HG03039 (cell line): ENCODE data around the gene RHOT1.
"Not testable (repeated sequence)": the region's sequence is repeated elsewhere in the genome, so short reads cannot be mapped to it uniquely, and the experiment has no call there.

Source experiments
- ATAC-seq: cut with Tn5 transposase; IDR thresholded peaks from one replicate; pipeline ENCODE4 v1.9.1; 2021; ENCODE audit warnings: mild to moderate bottlenecking, moderate library complexity; ENCODE audit not compliant: unreplicated experiment

The RHOT1 gene

DNA sequence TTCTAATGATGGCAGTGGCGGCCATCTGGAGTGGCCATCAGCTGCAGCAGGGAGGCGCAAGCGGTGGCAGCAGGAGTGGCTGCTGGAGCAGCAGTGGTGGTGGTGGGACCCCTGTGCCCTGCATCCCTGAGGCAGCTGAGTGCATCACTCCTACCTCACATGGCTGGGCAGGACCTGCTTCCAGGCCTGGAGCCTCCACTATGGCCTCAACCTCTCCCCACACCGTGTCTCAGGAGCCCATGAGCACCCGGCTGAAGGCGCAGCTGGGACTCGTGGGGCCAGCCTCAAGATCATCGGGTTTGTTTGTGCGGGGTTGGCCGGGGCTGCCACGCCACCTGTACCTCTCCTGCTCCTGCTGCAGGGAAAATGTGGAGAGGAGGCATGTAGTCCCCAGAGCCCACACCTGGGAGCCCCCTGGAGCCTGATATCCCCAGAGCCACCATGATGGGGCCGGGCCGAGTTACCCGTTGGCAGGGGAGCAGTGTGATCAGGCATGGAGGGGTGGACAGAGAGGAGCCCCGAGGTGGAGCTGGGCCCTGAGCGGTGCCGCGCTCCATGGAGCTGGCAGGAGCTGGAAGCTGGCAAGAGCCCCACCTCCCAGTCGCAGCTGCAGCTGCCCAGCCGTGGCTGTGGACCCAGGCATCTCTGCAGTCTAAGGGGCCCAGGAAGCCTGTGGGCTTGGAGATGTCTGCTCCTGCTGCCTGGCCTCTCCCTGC, 16.7 kb downstream of the RHOT1 start:
- ATAC-seq, result no peak

DNA sequence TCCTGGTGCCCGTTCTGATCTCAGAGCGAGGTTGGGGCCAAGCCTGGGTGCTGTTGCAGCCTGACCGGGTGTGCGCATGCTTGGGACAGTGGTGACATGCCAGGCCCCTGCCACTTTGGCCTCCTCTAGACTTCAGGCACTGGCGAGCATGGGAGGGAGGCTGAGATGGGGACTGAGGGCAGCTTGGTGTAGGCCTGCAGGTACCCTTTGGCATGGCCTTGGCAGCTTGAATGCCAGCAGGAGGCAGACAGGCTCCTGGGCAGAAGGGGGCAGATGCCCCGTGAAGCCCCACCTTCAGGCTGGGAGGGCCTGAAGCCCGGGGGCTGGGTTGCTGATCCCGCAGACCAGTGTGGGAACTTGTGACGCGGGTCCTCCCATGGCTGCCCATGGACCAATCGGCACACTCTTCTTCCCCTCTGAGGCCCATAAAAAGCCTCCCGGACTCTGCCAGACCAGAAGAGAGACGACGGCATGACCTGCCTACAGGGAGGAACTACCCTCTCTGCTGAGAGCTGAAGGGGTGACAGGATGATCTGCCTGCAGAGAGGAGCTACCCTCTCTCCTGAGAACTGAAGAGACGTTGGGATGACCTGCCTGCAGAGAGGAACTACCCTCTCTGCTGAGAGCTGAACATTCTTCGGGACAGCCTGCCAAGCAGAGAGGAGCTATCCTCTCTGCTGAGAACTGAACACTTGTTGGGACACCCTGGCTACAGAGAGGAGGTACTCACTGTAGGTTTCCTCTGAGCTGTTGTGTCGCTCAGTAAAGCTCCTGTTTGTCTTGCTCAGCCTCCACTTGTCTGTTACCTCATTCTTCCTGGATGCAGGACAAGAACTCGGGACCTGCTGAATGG, 17.5 kb downstream of the RHOT1 start:
- ATAC-seq, result no peak

DNA sequence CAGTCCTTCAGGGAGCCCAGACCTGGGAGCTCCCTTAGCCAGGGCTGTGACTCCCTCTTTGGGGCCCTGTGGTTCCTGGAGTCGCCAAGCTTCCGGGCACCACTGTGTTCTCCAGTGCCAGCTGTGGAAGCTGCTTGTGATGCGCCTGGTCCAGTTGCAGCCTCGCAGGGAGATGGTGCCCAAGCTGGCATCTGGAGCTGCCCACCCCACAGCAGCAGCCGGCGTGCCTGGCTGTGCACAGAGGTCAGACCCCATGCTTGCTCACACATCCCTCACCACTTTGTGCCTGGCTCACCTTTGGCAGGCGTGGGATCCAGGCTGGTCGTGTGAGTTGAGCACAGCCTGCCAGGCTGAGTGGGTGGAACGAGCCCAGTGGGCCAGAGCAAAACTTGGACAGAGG, 18.2 kb downstream of the RHOT1 start:
- no peak for ATAC-seq

DNA sequence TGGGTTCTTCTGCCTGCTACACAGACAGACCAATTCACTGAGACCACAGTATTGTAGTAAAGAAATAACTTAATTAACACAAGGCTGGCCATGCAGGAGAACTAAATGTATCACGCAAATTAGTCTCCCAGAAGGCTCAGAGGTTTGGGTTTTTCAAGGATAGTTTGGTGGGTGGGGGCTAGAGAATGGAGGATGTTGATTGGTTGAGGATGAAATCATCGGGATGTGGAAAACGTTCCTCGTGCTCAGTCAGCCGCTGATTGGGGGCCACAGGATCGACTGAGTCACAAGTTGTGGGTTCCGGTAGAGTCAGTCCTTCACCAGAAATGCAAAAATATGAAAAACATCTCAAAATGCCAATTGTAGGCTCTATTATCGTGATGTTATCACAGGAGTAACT, 18.7 kb downstream of the RHOT1 start:
- ATAC-seq, result no peak

DNA sequence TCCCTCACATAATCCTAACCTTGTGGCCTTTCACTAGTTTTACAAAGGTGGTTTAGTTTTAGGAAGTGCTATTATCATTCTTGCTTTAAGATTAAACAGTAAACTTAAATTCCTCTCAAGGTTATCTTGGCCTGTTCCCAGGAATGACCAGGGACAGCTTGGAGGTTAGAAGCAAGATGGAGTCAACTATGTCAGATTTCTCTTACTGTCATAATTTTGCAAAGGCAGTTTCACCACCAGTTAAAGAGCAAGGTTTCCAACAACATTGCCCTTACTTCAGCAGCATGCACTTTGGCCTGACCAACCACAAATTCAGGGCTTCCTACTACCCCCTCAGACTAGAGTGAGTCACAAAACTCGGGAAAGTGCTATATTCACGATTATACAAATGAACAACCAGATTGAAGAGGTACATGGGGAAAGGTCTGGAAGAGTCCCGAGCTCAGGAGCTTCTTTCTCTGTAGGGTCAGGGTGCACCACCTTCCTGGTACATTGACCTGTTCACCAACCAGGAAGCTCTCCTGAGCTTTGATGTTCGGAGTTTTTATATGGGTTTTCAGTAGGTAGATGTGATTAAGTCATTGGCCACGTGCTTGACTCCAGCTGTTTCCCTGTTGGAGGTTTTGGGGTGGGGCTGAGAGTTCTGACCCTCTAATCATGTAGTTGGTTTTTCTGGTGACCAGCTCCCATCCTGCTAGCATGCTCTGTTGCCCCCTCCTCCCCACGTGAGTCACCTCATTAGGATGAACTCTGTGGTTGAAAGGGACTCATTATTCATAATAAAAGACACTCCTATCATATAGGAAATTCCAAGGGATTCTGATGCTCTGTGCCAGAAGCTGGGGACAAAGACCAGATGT, 19.4 kb downstream of the RHOT1 start:
- ATAC-seq, result no peak

GRCh38 chr17:32174889-32175288, 32.6 kb downstream of the RHOT1 start:
- no peak for ATAC-seq

DNA sequence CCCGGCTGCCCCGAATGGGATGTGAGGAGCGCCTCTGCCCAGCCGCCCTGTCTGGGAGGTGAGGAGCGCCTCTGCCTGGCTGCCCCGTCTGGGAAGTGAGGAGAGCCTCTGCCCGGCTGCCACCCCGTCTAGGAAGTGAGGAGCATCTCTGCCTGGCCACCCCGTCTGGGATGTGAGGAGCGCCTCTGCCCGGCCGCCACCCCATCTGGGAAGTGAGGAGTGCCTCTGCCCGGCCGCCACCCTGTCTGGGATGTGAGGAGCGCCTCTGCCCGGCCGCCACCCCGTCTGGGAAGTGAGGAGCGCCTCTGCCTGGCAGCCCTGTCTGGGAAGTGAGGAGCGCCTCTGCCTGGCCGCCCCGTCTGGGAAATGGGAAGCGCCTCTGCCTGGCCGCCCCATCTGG, 36.4 kb downstream of the RHOT1 start:
- not testable (repeated sequence) for ATAC-seq

GRCh38 chr17:32179103-32179502, 36.8 kb downstream of the RHOT1 start:
- not testable (repeated sequence) for ATAC-seq

GRCh38 chr17:32179526-32179925, 37.2 kb downstream of the RHOT1 start:
- not testable (repeated sequence) for ATAC-seq

DNA sequence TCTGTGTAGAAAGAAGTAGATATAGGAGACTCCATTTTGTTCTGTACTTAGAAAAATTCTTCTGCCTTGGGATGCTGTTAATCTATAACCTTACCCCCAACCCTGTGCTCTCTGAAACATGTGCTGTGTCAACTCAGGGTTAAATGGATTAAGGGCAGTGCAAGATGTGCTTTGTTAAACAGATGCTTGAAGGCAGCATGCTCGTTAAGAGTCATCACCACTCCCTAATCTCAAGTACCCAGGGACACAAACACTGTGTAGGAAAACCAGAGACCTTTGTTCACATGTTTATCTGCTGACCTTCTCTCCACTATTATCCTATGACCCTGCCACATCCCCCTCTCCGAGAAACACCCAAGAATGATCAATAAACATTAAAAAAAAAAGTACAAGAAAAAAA, 38.0 kb downstream of the RHOT1 start:
- not testable (repeated sequence) for ATAC-seq

- ATAC-seq, result no peak
Observed at GRCh38 chr17:32185875-32186274, 43.6 kb downstream of the RHOT1 start.

DNA sequence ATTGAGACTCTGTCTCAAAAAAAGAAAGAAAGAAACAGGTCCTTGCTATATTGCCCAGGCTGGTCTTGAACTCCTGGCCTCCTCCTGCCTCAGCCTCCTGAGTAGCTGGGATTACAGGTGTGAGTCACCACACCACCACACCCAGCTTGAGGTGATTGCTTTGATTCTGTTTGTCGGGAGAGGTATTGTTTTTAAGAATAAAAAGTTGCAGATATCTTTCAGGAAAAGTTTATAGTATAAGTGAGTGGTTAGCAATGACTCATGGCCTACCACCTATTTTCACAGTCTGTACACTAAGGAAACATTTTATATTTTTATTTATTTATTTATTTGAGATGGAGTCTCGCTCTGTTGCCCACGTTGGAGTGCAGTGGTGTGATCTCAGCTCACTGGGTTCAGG, 45.0 kb downstream of the RHOT1 start:
- ATAC-seq, result no peak

DNA sequence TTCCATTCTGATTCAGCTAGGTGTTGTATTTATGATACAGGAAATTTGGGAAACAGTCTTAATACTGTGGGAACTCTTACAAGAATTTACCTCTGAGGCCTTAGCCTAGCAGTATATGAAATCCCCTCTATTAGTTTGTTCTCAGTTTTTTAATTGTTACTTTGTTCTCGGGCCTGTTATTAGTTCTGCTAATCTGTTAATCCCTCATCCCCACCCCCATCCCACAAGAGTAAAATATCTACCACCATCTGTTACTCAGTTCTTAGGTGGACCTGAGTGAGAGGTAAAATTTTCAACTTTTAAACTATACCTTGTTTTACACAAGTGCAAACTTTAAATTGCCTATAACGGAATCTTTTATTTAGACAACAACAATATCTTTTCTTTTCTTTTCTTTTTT, 47.0 kb downstream of the RHOT1 start:
- no peak for ATAC-seq

DNA sequence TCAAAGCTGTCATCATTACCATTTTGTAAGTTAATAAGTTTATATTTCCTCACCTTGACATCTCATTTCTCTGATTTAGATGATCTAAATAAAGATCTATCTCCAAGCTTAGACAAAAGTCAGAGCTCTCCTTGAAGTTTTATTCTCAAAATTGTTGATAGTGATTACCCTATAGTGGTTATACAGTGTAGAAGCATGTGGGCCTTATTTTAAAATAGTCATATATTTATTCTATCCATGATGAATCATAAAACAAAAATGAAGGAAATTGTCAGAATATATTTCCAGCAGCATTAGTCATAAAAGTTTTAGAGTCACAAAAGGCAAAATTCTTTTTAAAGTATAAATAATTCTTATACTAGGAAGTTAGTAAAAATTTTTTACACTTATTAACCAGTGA, 49.0 kb downstream of the RHOT1 start:
- ATAC-seq, result no peak

DNA sequence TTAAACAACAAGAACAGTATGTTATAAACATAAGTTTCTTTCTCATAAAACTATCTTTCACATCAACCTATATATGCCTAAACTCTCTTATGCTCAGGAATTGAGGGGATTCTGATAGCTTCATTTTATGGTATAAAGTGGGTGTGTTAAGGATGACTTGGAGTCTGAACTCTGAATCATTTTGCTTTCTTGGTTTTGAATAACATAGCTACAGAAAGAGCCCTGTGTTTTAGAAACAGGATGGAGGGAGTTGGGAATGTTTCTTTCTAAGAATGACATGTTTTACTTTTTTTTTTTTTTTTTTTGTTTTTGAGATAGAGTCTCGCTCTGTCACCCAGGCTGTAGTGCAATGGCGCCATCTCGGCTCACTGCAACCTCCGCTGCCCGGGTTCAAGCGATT, 50.1 kb downstream of the RHOT1 start:
- ATAC-seq, result no peak

DNA sequence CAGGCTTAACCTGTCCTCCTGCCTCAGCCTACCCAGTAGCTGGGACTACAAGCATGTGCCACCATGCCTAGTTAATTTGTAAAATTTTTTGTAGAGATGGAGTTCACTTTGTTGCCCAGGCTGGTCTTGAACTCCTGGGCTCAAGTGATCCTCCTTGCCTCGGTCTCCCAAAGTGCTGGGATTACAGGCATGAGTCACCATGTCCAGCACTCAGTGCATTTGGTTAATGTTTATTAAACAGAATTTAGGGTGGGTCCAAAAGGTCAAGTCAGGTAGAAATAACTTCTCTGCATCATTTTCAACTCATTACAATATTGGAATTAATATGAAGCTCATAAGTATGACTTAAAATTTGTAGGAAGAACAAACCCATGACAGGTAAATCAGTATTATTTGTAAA, 55.7 kb downstream of the RHOT1 start:
- ATAC-seq, result no peak

DNA sequence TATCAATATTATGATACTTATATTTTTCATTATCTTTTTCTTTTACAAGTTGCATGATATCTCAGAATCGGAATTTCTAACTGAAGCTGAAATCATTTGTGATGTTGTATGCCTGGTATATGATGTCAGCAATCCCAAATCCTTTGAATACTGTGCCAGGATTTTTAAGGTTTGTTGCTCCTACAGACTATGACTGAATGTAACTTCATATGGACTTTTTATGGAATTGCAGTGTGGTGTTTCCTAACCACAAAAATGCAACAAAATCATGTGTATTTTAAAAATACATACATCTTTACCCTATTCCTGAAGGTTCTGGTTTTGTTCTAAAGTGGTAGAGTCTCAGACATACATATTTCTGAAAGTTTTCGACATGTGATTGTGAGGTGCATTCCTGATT, 64.6 kb downstream of the RHOT1 start:
- ATAC-seq, result no peak

DNA sequence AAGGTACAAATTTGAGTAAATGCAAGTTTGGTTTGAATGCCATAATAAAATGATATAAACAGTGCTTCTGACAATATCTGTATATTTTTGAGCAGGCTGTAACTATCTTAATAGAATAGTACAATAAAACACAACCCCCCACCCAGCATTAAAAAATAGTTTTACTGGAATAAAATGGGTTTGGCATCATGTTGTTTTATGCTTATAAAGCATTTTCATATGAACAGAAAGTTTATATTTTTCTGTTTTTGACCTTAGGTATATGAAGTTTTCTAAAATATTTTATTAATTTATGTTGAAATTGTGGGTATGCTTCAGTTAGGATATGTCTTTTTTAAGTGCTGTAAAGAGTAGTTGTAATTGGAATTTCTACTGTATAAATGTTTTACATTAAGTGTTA, 66.1 kb downstream of the RHOT1 start:
- ATAC-seq, result no peak

GRCh38 chr17:32209608-32210007, 67.3 kb downstream of the RHOT1 start:
- ATAC-seq, result no peak

DNA sequence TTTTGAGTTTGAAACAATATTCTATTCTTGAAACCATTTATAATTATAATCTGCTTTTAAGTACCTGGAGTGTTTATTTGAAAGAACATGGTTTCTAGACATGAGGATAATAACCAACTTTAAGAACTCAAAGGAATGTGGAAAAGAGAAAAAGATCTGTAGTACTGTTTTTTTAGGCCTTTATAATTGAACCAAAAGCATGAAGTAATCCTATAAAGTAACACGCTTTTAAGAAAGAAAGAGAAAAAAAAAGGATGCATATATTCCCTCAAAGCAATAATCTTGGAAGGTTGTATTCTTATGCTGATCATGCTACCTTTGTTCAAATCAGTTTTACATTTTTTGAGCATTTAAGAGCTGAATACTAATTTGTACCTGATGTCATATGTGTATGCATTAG, 69.4 kb downstream of the RHOT1 start:
- no peak for ATAC-seq

DNA sequence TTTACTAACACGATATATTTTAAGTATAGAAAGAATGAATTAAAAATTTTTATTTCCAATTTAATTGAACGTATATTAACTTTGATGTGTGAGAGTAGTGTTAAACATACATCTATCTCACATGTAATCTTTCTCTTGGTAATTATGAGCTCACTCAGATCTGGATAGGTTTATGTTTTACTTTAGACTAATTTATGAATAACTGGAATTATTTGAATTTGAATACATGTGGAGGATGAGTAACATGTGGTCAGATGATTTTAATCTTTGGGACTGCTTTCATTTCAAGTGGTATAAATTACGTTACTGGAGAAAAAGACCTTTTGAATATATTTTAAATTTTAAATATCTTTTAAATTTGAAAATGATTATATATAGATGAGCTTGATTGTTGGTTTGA, 73.4 kb downstream of the RHOT1 start:
- ATAC-seq, result no peak
